Measurements from ENCODE around the gene TRIM63. TPM values are rescaled to one million over a fixed set of nuclear protein-coding genes. Genes with fewer than 3 reads are reported as not detected.
"Not testable (repeated sequence)": the region's sequence is repeated elsewhere in the genome, so short reads cannot be mapped to it uniquely, and the experiment has no call there.

The TRIM63 gene
- total and polyA plus RNA-seq, 2 experiments from 2014 or later = 29.4 to 32.8 TPM

GRCh38 chr1:26098602-26099001 lies 31.2 kb upstream of the TRIM63 start:
- Histone ChIP-seq H3K4me1 (ENCODE audit: low read depth) (peaks cover 42% of the 10 kb centered on the region), H3K27me3 (no peaks in the 10 kb centered on the region), H3K27ac (no peak overlapping the region), H3K4me3 (no peak overlapping the region), H3K9me3 (ENCODE audit: low read depth) (no peaks in the 10 kb centered on the region), H3K36me3 (no peaks in the 10 kb centered on the region)
- no peak for DNase-seq (ENCODE audit: low read depth in 1 of 2, low spot score in 1 of 2)
- no peak for TF ChIP-seq CTCF (IDR thresholded peaks at IDR 0.05; ENCODE audit: low read depth, low read length)

GRCh38 chr1:26097696-26098095 lies 30.3 kb upstream of the TRIM63 start:
- Histone ChIP-seq H3K4me1 (ENCODE audit: low read depth) (peaks cover 47% of the 10 kb centered on the region), H3K27ac (peak overlapping the region; percentile 19), H3K27me3 (no peaks in the 10 kb centered on the region), H3K36me3 (no peaks in the 10 kb centered on the region), H3K4me3 (no peak overlapping the region), H3K9me3 (ENCODE audit: low read depth) (no peaks in the 10 kb centered on the region)
- peak in 1 of 2 donors; percentile 64 for DNase-seq (ENCODE audit: low read depth in 1 of 2, low spot score in 1 of 2)
- no peak for TF ChIP-seq CTCF (IDR thresholded peaks at IDR 0.05; ENCODE audit: low read depth, low read length)

- Histone ChIP-seq H3K27ac (no peak overlapping the region), H3K27me3 (no peaks in the 10 kb centered on the region)
- DNase-seq (ENCODE audit: low read depth in 1 of 2, low spot score in 1 of 2) = no peak
Measured at GRCh38 chr1:26096471-26096870, 29.0 kb upstream of the TRIM63 start.

GRCh38 chr1:26094677-26095383 lies 27.4 kb upstream of the TRIM63 start:
- TF ChIP-seq CTCF (IDR thresholded peaks at IDR 0.05; ENCODE audit: low read depth, low read length) = peak; percentile 29
- DNase-seq (ENCODE audit: low read depth in 1 of 2, low spot score in 1 of 2) = peak; percentile 36 to 68
- Histone ChIP-seq H3K27me3 (no peaks in the 10 kb centered on the region), H3K27ac (peak overlapping the region; percentile 98), H3K4me1 (ENCODE audit: low read depth) (peaks cover 41% of the 10 kb centered on the region), H3K9me3 (ENCODE audit: low read depth) (no peaks in the 10 kb centered on the region), H3K36me3 (no peaks in the 10 kb centered on the region), H3K4me3 (no peak overlapping the region)

More at GRCh38 chr1:26096471-26096870, 29.0 kb upstream of the TRIM63 start:
- no peak overlapping the region for H3K4me3 ChIP-seq
- TF ChIP-seq CTCF (IDR thresholded peaks at IDR 0.05; ENCODE audit: low read depth, low read length) = no peak
- no peaks in the 10 kb centered on the region for H3K36me3 ChIP-seq
- H3K4me1 ChIP-seq (ENCODE audit: low read depth) = peaks cover 41% of the 10 kb centered on the region
- H3K9me3 ChIP-seq (ENCODE audit: low read depth) = no peaks in the 10 kb centered on the region

- Histone ChIP-seq H3K27me3 (no peaks in the 10 kb centered on the region), H3K4me1 (ENCODE audit: low read depth) (peaks cover 41% of the 10 kb centered on the region), H3K4me3 (no peak overlapping the region), H3K9me3 (ENCODE audit: low read depth) (no peaks in the 10 kb centered on the region), H3K27ac (peak overlapping the region; percentile 98), H3K36me3 (no peaks in the 10 kb centered on the region)
- peak; percentile 36 to 93 for DNase-seq (ENCODE audit: low read depth in 1 of 2, low spot score in 1 of 2)
- no peak for TF ChIP-seq CTCF (IDR thresholded peaks at IDR 0.05; ENCODE audit: low read depth, low read length)
Measured at GRCh38 chr1:26094076-26094669, 26.7 kb upstream of the TRIM63 start.

GRCh38 chr1:26093569-26093968 lies 26.1 kb upstream of the TRIM63 start:
- not testable (repeated sequence) for H3K36me3 ChIP-seq; DNase-seq (ENCODE audit: low read depth in 1 of 2, low spot score in 1 of 2); H3K27me3 ChIP-seq; H3K9me3 ChIP-seq (ENCODE audit: low read depth); H3K4me3 ChIP-seq
- Histone ChIP-seq H3K4me1 (ENCODE audit: low read depth) (peaks cover 41% of the 10 kb centered on the region), H3K27ac (peak overlapping the region; percentile 98)
